WERI-Rb-1 (cell line): ENCODE data around the gene GIGYF2.

ENCODE experiments used
- DNase-seq: peaks from one replicate; pipeline ENCODE4 v3.0.0-alpha.2; 2020
- H3K27ac ChIP-seq: fragments of 250-450 bp; sonication (Bioruptor Pico); 2 replicates; pipeline ENCODE4 v1.5.1; 2020; ENCODE audit warnings: mild to moderate bottlenecking, moderate library complexity
- H3K27me3 ChIP-seq: fragments of 250-450 bp; sonication (Bioruptor Pico); 2 replicates; pipeline ENCODE4 v1.5.1; 2021; ENCODE audit warnings: mild to moderate bottlenecking, low read depth, moderate library complexity; ENCODE audit not compliant: insufficient read depth, severe bottlenecking
- H3K36me3 ChIP-seq: fragments of 250-450 bp; sonication (Bioruptor Pico); 2 replicates; pipeline ENCODE4 v1.5.1; 2020; ENCODE audit warnings: mild to moderate bottlenecking, moderate library complexity
- H3K4me3 ChIP-seq: 2 replicates; pipeline ENCODE4 v1.5.1; 2011; ENCODE audit warnings: low read depth, mild to moderate bottlenecking, control low read depth, low read length
- H3K9me3 ChIP-seq: fragments of 250-450 bp; sonication (Bioruptor Pico); 2 replicates; pipeline ENCODE4 v1.5.1; 2021; ENCODE audit warnings: mild to moderate bottlenecking, moderate library complexity; ENCODE audit not compliant: severe bottlenecking
- CTCF ChIP-seq: IDR thresholded peaks from 2 replicates; pipeline ENCODE4 v1.5.1; 2011; ENCODE audit warnings: low read depth, mild to moderate bottlenecking, control low read depth, inconsistent platforms, low read length

GIGYF2 gene

GRCh38 chr2:232777276-232777675 is 80.1 kb downstream of the GIGYF2 start:
- Histone ChIP-seq H3K27ac (no peak overlapping the region), H3K4me3 (no peak overlapping the region), H3K27me3 (no peaks in the 10 kb centered on the region), H3K36me3 (no peaks in the 10 kb centered on the region; the same call in 1 of the 2 replicates), H3K9me3 (no peaks in the 10 kb centered on the region)
- TF ChIP-seq CTCF = no peak
- DNase-seq = no peak

DNA sequence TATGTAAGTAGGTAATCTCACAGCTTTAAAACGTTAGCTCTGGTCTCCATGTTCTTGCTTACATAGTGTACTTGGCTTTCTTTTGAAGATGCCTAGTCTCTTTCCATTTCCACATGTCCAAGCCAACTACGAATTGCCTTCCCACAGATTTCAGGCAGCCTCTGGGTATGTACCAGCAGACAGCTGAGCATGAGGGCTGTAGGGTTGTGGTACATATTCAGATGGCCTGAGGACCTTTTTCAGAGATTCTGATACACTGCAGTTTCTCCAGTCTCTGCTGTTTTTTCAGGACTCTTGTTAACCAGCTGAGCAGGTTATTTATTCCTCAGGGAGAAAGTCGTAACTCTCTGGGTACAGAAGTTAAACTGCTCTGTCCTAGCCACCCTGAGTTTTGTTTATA is 82.3 kb downstream of the GIGYF2 start:
- no peaks in the 10 kb centered on the region; the same call in 1 of the 2 replicates for H3K36me3 ChIP-seq
- no peak overlapping the region for H3K27ac ChIP-seq
- DNase-seq = no peak
- no peak overlapping the region for H3K4me3 ChIP-seq
- no peaks in the 10 kb centered on the region for H3K27me3 ChIP-seq
- no peaks in the 10 kb centered on the region for H3K9me3 ChIP-seq
- no peak for TF ChIP-seq CTCF

DNA sequence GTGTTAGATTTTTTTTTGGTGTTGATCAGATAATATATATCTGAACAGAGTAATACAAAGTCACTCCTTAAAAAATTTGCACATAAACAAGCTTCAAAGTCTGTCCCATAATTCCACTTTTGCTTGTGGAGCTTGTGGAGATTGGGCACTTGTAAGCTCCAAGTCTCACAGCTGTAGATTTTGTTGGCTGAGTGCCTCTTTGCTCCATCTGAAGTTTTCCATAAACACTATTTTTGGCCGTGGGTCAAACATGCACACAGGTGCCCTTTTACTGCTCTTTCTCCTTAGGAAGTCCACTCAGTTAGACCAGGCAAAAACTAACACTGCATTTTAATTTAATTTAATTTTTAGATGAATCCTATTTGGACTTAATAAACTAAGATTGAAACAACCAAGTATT is 82.8 kb downstream of the GIGYF2 start:
- no peaks in the 10 kb centered on the region; the same call in 1 of the 2 replicates for H3K36me3 ChIP-seq
- H3K9me3 ChIP-seq = no peaks in the 10 kb centered on the region
- H3K27ac ChIP-seq = no peak overlapping the region
- no peak overlapping the region for H3K4me3 ChIP-seq
- no peak for TF ChIP-seq CTCF
- no peaks in the 10 kb centered on the region for H3K27me3 ChIP-seq
- DNase-seq = no peak

- Histone ChIP-seq H3K27me3 (no peaks in the 10 kb centered on the region), H3K27ac (no peak overlapping the region), H3K36me3 (no peaks in the 10 kb centered on the region; the same call in 1 of the 2 replicates), H3K4me3 (no peak overlapping the region), H3K9me3 (no peaks in the 10 kb centered on the region)
- no peak for DNase-seq
- TF ChIP-seq CTCF = no peak
Measured at GRCh38 chr2:232781765-232782164, 84.6 kb downstream of the GIGYF2 start.

- DNase-seq = no peak
- no peak for TF ChIP-seq CTCF
- Histone ChIP-seq H3K36me3 (peaks cover 12% of the 10 kb centered on the region), H3K4me3 (no peak overlapping the region), H3K27me3 (no peaks in the 10 kb centered on the region), H3K9me3 (no peaks in the 10 kb centered on the region), H3K27ac (no peak overlapping the region)
Measured at GRCh38 chr2:232783278-232783677, 86.1 kb downstream of the GIGYF2 start.

GRCh38 chr2:232787806-232788205 is 90.7 kb downstream of the GIGYF2 start:
- no peak for TF ChIP-seq CTCF
- Histone ChIP-seq H3K27me3 (no peaks in the 10 kb centered on the region), H3K9me3 (no peaks in the 10 kb centered on the region), H3K27ac (no peak overlapping the region), H3K36me3 (peaks cover 30% of the 10 kb centered on the region), H3K4me3 (no peak overlapping the region)
- DNase-seq = no peak
